GM06990 (cell line): ENCODE results near the gene PPP1R2.

Experiments used
- DNase-seq: peaks from one replicate; pipeline ENCODE4 v3.0.0-alpha.2; 2011; ENCODE audit not compliant: insufficient read length; ENCODE audit errors: extremely low read depth
- H3K27me3 ChIP-seq: replicated peaks from 2 replicates; pipeline ENCODE4 v1.6.0; 2011; ENCODE audit warnings: low read length; ENCODE audit not compliant: control insufficient read depth, insufficient read depth
- H3K36me3 ChIP-seq: 2 replicates; pipeline ENCODE4 v1.5.1; 2011; ENCODE audit warnings: low read length; ENCODE audit not compliant: control insufficient read depth, insufficient read depth
- H3K4me3 ChIP-seq: replicated peaks from 2 replicates; pipeline ENCODE4 v1.5.1; 2011; ENCODE audit warnings: low read depth, mild to moderate bottlenecking, control low read depth, low read length
- CTCF ChIP-seq: IDR thresholded peaks from 2 replicates; pipeline ENCODE4 v1.5.1; 2011; ENCODE audit warnings: low read length, control low read depth, mild to moderate bottlenecking, inconsistent platforms; ENCODE audit not compliant: insufficient read depth, poor library complexity, severe bottlenecking

PPP1R2 gene

DNA sequence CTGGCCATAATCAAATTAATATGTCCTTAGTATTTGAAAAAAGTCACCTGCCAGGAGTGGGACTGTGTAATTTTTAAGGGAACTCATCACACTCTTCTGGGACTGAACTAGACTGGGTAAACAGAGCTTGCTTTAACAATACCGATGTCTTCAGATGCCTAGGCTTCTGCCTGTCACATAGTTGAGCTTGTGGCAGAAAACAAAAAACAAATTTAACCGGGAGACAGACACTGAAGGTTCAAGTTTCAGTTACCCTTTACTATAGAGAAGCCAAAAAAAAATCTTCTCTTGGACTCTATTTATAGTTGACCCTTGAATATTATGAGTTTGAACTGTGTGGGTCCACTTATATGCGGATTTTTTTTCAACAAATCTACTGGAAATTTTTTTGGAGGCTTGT lies 10.8 kb downstream of the PPP1R2 start:
- DNase-seq = no peak
- H3K4me3 ChIP-seq = no peak overlapping the region
- H3K27me3 ChIP-seq = no peaks in the 10 kb centered on the region
- TF ChIP-seq CTCF = no peak
- H3K36me3 ChIP-seq = no peaks in the 10 kb centered on the region; the same call in 1 of the 2 replicates

DNA sequence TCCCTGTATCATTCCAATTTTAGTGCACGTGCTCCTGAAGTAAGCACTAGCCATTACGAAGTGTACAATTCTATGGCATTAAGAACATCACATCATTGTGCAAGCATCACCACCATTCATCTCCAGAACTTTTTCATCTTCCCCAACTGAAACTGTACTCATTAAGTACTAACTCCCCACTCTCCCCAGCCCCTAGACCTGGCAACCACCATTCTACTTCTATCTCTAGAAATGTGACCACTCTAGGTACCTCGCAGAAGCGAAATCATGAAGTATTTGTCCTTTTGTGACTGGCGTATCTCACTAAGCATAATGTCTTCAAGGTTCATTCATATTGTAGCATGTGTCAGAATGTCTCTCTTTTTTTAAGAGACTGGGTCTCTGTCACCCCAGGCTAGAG lies 11.4 kb downstream of the PPP1R2 start:
- no peak for TF ChIP-seq CTCF
- Histone ChIP-seq H3K36me3 (no peaks in the 10 kb centered on the region; the same call in 1 of the 2 replicates), H3K27me3 (no peaks in the 10 kb centered on the region), H3K4me3 (no peak overlapping the region)
- DNase-seq = no peak

GRCh38 chr3:195526492-195526891 lies 16.6 kb downstream of the PPP1R2 start:
- TF ChIP-seq CTCF = no peak
- DNase-seq = no peak
- no peak overlapping the region for H3K4me3 ChIP-seq
- no peaks in the 10 kb centered on the region for H3K27me3 ChIP-seq
- peaks cover 3% of the 10 kb centered on the region for H3K36me3 ChIP-seq

DNA sequence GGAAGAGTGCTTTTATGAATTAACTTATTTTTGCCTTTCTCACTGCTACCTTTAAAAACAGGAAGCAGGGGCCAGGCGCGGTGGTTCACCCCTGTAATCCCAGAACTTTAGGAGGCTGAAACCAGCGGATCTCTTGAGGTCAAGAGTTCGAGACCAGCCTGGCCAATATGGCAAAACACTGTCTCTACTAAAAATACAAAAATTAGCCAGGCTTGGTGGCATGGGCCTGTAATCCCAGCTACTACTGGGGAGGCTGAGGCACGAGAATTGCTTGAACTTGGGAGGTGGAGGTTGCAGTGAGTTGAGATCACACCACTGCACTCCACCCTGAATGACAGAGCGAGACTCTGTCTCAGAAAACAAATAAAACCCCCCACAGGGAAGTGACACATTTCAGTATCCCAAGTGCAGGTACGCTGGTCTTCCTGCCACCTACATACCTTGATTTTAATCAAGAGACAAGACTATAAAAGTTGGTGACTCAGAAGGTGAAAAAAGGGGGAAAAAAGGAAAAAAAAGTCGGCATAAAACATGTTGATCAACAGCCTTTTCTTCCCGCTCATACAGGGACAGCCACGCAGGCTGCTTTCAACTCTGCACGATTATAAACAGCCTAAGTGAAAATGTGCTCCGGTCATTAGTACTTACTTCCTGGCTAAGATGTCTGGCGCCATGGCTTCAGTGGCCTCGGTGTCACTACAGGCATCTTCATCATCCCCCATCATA lies 18.8 kb downstream of the PPP1R2 start:
- TF ChIP-seq CTCF = no peak
- H3K36me3 ChIP-seq = peaks cover 3% of the 10 kb centered on the region
- no peaks in the 10 kb centered on the region for H3K27me3 ChIP-seq
- no peak overlapping the region for H3K4me3 ChIP-seq
- DNase-seq = no peak

DNA sequence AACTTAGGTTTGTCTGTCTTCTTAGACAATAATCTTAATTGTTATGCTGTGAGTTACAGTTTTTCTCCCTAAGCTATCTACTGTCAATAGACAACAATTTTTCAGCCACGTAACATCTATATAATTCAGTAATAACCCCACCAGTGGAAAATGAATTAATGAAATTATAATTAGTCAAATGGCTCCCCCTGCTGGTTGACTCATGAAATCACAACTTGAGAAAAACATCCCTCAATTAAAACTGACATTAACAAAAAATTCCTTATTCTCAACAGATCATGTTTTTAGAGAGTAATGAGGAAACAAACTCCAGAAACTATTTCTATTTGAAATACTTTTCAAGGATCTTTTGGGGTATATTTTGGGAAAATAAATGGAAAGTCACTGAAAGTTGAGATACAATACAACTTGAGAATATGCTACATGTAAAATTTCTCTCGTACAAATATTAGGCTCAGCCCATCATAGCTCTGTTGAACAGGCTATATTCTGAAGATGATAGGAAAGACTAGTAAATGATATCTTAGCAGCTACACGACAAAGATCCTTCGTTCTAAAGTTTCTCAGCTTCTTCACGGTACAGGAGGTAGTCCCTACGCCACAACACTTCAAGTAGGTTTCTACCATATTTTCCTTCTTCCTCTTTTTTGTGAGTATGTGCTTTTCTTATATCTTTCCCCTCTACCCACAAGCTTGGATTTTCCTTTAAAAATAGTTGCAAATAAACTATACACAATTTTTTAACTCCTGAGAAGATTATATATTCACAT lies 20.7 kb downstream of the PPP1R2 start:
- Histone ChIP-seq H3K36me3 (peaks cover 3% of the 10 kb centered on the region), H3K27me3 (no peaks in the 10 kb centered on the region), H3K4me3 (no peak overlapping the region)
- no peak for DNase-seq
- peak; percentile 50 for TF ChIP-seq CTCF
